Skeletal muscle satellite cell (primary cell): Measurements from ENCODE around the gene PUS7L. TPM values are rescaled to one million over a fixed set of nuclear protein-coding genes. Genes with fewer than 3 reads are reported as not detected.

Experiments
- H3K27me3 ChIP-seq: 2 replicates; pipeline ENCODE4 v1.7.0; 2013; ENCODE audit warnings: low read length; ENCODE audit not compliant: control insufficient read depth, insufficient read depth
- H3K36me3 ChIP-seq: 2 replicates; pipeline ENCODE4 v1.7.0; 2013; ENCODE audit warnings: mild to moderate bottlenecking, control low read depth, low read length; ENCODE audit not compliant: insufficient read depth
- H3K4me1 ChIP-seq: 2 replicates; pipeline ENCODE4 v1.7.0; 2013; ENCODE audit warnings: low read length; ENCODE audit not compliant: control insufficient read depth, insufficient read depth
- H3K4me2 ChIP-seq: 2 replicates; pipeline ENCODE4 v1.7.0; 2013; ENCODE audit warnings: mild to moderate bottlenecking, low read length
- H3K4me3 ChIP-seq: 2 replicates; pipeline ENCODE4 v1.7.0; 2013; ENCODE audit warnings: low read length
- H3K9ac ChIP-seq: 2 replicates; pipeline ENCODE4 v1.7.0; 2013; ENCODE audit warnings: mild to moderate bottlenecking, low read depth, low read length, moderate library complexity
- H3K9me3 ChIP-seq: replicated peaks from 2 replicates; pipeline ENCODE4 v1.7.0; 2013; ENCODE audit warnings: mild to moderate bottlenecking, control low read depth, low read length
- total RNA-seq: library from RNA; depleted of rRNA; stranded (reverse); fragments of >200 nt; gene quantifications from 2 replicates; pipeline ENCODE4 v1.2.3, GENCODE V29; 2012; rRNA removed

PUS7L gene, protein sequence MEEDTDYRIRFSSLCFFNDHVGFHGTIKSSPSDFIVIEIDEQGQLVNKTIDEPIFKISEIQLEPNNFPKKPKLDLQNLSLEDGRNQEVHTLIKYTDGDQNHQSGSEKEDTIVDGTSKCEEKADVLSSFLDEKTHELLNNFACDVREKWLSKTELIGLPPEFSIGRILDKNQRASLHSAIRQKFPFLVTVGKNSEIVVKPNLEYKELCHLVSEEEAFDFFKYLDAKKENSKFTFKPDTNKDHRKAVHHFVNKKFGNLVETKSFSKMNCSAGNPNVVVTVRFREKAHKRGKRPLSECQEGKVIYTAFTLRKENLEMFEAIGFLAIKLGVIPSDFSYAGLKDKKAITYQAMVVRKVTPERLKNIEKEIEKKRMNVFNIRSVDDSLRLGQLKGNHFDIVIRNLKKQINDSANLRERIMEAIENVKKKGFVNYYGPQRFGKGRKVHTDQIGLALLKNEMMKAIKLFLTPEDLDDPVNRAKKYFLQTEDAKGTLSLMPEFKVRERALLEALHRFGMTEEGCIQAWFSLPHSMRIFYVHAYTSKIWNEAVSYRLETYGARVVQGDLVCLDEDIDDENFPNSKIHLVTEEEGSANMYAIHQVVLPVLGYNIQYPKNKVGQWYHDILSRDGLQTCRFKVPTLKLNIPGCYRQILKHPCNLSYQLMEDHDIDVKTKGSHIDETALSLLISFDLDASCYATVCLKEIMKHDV
- total RNA-seq, result 31.9 and 32.1 TPM in 2 replicates

DNA sequence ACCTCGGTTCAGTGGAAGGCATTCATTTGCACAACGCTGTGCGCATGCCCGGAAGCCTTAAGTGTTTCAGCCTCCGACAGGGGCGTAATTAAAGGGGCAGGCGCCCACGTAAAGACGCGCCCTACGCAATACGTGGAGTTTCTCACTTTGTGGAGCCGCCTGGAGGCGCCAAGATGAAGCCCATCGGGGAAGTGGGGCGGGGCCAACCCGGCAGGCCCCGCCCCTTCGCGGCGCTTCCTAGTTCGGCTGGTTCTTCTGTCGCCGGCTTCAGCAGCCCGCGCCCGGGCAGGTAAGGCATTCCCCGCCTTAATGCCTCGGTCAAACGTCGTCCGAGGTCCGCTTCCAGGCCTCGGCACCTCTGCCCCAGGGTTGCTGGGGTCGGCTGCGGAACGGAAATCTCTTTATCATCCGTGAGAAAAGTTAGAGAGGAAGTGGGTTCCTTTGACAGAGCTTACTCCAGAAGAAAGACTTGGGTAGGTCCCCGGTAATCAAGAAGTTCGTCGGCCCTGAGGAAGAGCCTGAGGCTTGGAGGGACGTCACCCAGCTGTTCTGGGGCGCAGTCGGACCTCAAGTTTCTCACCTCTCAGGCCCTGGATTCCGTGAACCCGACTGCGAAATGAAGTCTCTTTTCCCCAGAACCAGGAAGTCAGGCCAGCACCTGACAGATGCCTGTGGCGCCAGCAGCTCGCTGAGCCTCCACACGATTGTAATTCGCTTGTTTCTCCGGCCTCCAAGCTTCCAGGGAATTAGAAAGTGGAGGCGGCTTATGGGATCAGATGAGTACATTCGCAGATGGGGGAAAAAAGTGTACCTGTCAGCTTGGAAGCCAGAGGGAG lies at the start of gene PUS7L, which contains the start of gene IRAK4:
TSS of gene PUS7L (minus strand) at position 63 of the 836 bp plus-strand sequence. CDS start 3,545 bp downstream, outside the sequence.
TSS of gene IRAK4 (plus strand) at position 224 of the 836 bp plus-strand sequence. CDS start 9,161 bp downstream, outside the sequence.
- peak within 1 kb of the TSS; percentile 77 for H3K4me3 ChIP-seq
- peak within 1 kb of the TSS; percentile 93 for H3K4me2 ChIP-seq
- H3K9ac ChIP-seq, result peak within 1 kb of the TSS; percentile 83
- H3K36me3 ChIP-seq, result no peaks in the 10 kb centered on the region
- peaks cover 17% of the 10 kb centered on the region for H3K4me1 ChIP-seq
- H3K27me3 ChIP-seq, result no peaks in the 10 kb centered on the region
- H3K9me3 ChIP-seq, result no peaks in the 10 kb centered on the region

DNA sequence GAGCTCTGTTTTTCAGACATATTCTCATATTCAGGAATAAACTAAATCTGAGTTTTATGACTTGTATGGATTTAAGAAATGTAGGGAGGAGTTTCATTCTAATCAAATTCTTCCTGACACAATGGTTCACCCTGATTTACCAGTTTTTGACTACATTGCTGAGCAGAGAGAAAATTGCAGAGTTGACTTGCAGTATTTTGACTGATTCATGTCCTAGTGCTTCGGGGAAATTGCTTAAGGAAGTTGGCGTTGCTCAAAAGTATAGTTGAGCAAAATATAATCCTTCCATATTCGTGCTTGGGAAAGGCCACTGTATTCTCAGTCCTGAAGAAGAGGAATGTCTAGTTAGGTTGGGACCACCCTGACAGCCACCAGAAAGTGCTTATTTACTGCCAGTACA lies 48.8 kb upstream of the PUS7L start:
- Histone ChIP-seq H3K9ac (peak overlapping the region; percentile 98), H3K4me2 (peak overlapping the region; percentile 97), H3K36me3 (no peaks in the 10 kb centered on the region), H3K4me1 (peaks cover 19% of the 10 kb centered on the region), H3K4me3 (no peak overlapping the region), H3K9me3 (no peaks in the 10 kb centered on the region), H3K27me3 (no peaks in the 10 kb centered on the region)

DNA sequence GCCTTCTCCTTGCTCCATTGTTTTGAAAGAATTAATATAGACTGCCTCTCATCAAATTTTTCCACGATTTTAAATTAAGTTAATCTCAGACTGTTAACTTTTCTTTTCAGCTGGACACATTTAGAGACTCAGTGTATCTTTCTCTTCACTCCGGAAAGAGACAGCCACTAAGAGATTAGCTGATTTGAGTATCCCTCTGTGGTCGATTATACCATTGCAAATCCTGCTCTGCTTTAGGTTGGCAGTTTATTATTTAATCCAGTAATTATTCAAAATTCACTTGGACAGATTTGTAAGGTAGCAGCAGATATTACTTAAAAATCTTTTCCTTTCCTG lies 48.1 kb upstream of the PUS7L start:
- Histone ChIP-seq H3K4me2 (peak overlapping the region; percentile 97), H3K4me1 (peaks cover 19% of the 10 kb centered on the region), H3K9me3 (no peaks in the 10 kb centered on the region), H3K36me3 (peaks cover 5% of the 10 kb centered on the region), H3K27me3 (no peaks in the 10 kb centered on the region), H3K9ac (peak overlapping the region; percentile 98), H3K4me3 (peak overlapping the region; percentile 96)

DNA sequence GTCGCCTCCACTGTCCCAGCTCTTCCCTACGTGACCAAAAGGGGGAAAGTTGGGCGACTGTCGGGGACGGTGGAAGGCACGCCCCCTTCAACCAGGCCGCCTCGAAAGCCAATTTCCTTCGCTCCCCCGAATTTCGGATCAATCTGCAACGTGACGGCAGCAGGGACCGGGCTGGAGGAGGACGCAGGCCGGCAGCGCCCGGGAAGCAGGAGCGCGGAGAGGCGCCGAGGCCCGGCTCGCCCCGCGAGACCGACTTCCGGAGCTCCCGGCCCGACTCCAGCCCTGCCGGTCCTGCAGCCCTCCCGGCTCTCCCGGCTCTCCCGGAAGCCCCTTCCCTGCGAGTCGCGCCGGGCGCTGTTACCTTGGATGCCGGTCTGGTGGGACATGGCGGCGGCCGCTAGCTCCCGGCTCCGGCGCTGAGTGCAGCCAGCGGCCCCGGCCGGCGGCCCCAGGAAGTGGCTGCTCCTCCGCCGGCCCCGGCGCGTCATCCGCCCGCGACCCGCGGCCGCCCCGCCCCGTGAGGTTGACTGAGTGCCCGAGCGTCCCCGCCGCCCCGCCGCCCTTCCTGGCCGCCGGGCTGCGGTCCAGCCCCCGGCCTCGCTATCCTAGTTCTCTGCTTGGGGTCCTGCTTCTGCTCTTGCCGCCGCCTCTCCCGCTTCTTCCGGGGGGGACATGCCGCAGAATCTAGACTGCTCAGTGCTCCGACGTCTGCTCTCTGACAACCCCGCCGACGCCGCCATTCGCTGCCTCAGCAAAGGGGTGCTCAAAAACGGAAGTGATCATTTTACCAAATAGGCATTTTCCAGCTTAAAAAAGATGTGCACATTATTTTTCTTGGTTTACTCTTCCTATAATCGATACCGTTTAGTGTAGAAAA lies 47.5 kb upstream of the PUS7L start, which contains the start of gene TWF1:
TSS of gene TWF1 (minus strand) at position 458 of the 877 bp plus-strand sequence. CDS start at position 386, 72 bp downstream.
- Histone ChIP-seq H3K27me3 (no peaks in the 10 kb centered on the region), H3K4me1 (peaks cover 19% of the 10 kb centered on the region), H3K9me3 (no peaks in the 10 kb centered on the region), H3K4me3 (peak within 1 kb of the TSS; percentile 96), H3K9ac (peak within 1 kb of the TSS; percentile 98), H3K4me2 (peak within 1 kb of the TSS; percentile 97), H3K36me3 (peaks cover 11% of the 10 kb centered on the region)

DNA sequence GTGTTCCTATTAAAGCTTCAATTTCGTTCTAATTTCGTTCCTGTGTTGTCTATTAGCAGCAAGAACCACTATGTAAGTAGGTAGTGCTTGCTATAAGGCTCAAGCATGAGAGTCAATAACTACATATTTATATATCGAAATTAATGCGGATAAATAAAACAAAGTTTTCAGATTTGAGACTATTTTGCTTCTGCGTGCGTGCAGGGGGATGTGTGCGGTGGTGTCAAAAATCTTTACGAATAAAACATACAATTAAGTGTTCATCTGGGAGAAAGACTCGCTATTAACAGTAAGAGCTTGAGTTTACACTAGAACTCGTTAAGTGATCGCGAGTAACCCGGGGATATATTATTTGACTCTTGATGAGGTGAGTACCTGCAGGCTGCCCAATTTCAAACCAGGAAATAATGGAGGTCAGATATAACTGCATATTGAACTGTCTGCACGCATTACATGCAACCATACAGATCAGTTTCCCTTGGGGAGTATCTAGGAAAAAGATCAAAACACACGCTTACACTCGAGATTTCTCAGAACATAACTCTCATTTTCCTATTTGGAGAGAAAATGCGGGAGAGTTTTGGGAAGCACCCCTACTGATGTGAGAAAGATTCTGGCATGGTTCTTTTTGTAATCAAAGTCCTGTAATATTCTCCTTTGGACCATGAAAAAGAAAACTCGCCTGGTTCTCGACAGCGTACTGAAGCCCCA lies 46.7 kb upstream of the PUS7L start:
- Histone ChIP-seq H3K4me1 (peaks cover 19% of the 10 kb centered on the region), H3K4me2 (peak overlapping the region; percentile 89), H3K27me3 (no peaks in the 10 kb centered on the region), H3K36me3 (peaks cover 18% of the 10 kb centered on the region), H3K9me3 (no peaks in the 10 kb centered on the region), H3K9ac (peak overlapping the region; percentile 98), H3K4me3 (peak overlapping the region; percentile 96)

DNA sequence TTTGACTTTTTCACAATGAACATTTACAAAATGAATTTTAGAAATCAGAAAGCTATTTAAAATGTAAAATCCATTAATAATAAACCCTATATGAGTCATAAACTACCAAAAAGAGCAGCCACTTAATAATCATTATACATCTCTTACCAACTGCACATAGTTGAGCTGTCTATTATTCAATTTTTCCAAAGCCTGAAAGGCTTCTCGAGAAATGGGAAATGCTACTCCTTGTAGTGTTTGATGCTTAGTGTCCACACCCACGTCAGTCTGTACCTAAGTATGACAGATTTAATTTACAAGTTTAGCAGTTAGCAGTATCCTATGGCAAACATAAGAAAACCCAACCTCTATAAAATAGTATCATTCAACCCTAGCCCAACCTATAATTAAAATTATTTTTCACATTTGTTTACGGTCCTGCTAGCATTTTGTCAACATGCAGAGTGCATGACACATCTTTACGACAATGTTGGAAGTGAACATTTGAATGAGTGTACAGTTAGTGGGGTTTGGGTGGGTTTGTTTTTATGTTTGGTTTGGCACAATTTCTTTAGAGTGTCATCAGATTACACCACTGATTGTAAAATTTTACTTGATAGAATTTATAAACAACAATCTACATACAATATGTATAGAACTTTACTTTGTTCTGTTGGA lies 39.1 kb upstream of the PUS7L start:
- Histone ChIP-seq H3K4me3 (no peak overlapping the region), H3K4me1 (no peaks in the 10 kb centered on the region), H3K4me2 (no peak overlapping the region), H3K9ac (no peak overlapping the region), H3K27me3 (no peaks in the 10 kb centered on the region), H3K9me3 (no peaks in the 10 kb centered on the region), H3K36me3 (peaks cover 70% of the 10 kb centered on the region)

DNA sequence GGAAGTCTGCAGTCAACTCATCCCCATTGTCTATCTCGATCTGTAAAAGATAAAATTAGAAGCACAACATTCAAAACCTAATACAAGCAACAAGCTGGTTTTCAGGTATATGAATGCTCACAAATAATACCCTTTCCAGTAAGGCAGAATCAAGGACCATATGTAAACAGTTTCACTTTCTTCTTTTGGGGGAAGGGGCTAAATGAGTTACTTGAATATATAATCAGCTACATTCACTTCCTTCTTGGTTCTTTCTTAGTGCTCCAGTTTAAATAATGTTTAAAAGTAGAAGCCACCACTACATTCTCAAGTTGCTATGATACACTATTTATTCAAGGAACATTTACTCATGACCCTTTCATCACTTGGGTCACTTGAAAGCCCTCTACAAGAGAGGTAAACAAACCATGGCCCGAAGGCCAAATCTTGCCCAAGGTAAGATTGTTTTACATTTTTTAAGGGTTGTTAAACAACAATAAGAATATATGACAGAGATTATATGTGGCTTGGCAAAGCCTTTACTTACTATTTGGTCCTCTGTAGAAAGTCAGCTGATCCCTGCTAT lies 37.2 kb upstream of the PUS7L start:
- H3K9me3 ChIP-seq, result no peaks in the 10 kb centered on the region
- no peak overlapping the region for H3K4me3 ChIP-seq
- H3K36me3 ChIP-seq, result peaks cover 56% of the 10 kb centered on the region
- no peaks in the 10 kb centered on the region for H3K27me3 ChIP-seq
- no peak overlapping the region for H3K4me2 ChIP-seq
- H3K9ac ChIP-seq, result no peak overlapping the region
- H3K4me1 ChIP-seq, result no peaks in the 10 kb centered on the region

DNA sequence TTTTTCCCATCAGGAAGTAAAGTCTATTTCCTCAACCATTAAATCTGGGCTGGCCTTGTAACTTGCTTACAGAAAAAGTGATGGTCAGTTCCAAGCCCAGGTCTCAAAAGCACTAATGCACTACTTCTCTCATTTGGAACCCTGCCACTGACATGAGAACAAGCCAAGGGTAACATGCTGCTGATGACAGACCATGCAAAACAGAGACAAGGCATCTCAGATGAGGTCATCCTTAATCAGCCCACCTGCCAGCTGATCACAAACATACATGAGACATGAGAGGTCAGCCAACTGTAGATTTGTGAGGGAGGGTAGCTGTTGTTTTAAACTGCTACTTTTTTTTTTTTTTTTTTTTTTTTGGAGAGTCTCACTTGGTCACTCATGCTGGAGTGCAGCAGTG lies 31.4 kb upstream of the PUS7L start:
- H3K4me1 ChIP-seq, result peaks cover 12% of the 10 kb centered on the region
- H3K36me3 ChIP-seq, result peaks cover 9% of the 10 kb centered on the region
- H3K4me2 ChIP-seq, result no peak overlapping the region
- H3K4me3 ChIP-seq, result no peak overlapping the region
- H3K27me3 ChIP-seq, result no peaks in the 10 kb centered on the region
- H3K9ac ChIP-seq, result no peak overlapping the region
- H3K9me3 ChIP-seq, result no peaks in the 10 kb centered on the region

DNA sequence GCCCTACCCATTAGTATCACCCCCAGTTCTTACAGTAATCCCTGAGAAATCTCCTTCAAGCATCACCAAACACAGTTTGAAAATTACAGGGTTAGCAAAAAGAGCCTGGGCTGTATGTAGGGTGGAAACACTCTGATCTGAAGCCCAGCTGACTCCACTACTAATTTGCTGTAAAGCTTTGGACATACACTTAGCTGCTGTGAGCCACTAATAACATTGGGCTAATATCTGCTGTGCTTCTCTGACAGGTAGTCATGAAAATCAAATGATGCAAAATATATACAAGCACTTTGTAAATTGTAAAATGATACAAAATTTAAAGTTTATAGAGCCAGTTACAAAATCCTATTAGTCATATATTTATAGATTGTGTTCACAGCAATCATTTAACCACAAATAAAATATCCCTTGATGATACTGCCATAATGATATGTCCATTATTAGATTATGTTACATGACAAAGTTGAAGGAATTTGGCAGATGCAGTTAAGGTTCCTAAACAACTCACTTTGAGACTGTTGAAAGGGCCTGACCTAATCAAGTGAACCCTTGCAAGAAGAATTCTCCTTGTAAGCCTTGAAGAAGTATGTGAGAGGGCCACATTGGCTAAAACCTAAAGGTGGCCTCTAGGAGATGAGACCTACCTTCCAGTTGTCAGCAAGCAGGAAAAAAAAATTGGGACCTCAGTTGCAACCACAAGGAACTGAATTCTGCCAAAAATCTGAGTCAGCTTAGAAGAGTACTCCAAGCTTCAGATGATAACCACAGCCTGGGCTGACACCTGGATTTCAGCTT lies 28.5 kb upstream of the PUS7L start:
- H3K27me3 ChIP-seq, result no peaks in the 10 kb centered on the region
- H3K4me1 ChIP-seq, result peaks cover 12% of the 10 kb centered on the region
- no peak overlapping the region for H3K9ac ChIP-seq
- H3K36me3 ChIP-seq, result peaks cover 12% of the 10 kb centered on the region
- H3K4me3 ChIP-seq, result no peak overlapping the region
- no peaks in the 10 kb centered on the region for H3K9me3 ChIP-seq
- H3K4me2 ChIP-seq, result peak overlapping the region; percentile 13
